Hepatocyte (in vitro differentiated cells): Measurements from ENCODE around the gene ZNF593. TPM values are rescaled to one million over a fixed set of nuclear protein-coding genes. Genes with fewer than 3 reads are reported as not detected.

Experiments used
- DNase-seq: peaks from one replicate; pipeline ENCODE4 v3.0.0-alpha.2; 2016; ENCODE audit warnings: low spot score
- H2AFZ ChIP-seq: fragments of 200-600 bp; sonication (generic); 2 replicates; pipeline ENCODE4 v1.6.0; 2016; ENCODE audit warnings: antibody characterized with exemption, mild to moderate bottlenecking
- H3K27ac ChIP-seq: fragments of 200-600 bp; sonication (generic); 2 replicates; pipeline ENCODE4 v1.5.1; 2016; ENCODE audit warnings: mild to moderate bottlenecking
- H3K27me3 ChIP-seq: fragments of 200-600 bp; sonication (generic); 2 replicates; pipeline ENCODE4 v1.6.1; 2016
- H3K36me3 ChIP-seq: fragments of 200-600 bp; sonication (generic); replicated peaks from 2 replicates; pipeline ENCODE4 v1.5.1; 2016; ENCODE audit warnings: low read depth; ENCODE audit not compliant: insufficient read depth
- H3K4me1 ChIP-seq: fragments of 200-600 bp; sonication (generic); 2 replicates; pipeline ENCODE4 v1.5.1; 2016; ENCODE audit warnings: mild to moderate bottlenecking, moderate library complexity; ENCODE audit not compliant: insufficient read depth
- H3K4me2 ChIP-seq: fragments of 200-600 bp; sonication (generic); 2 replicates; pipeline ENCODE4 v1.6.0; 2016
- H3K4me3 ChIP-seq: fragments of 200-600 bp; sonication (generic); 2 replicates; pipeline ENCODE4 v1.5.1; 2016; ENCODE audit warnings: mild to moderate bottlenecking
- H3K79me2 ChIP-seq: fragments of 200-600 bp; sonication (generic); 2 replicates; pipeline ENCODE4 v1.6.0; 2017; ENCODE audit warnings: mild to moderate bottlenecking
- H3K9me2 ChIP-seq: fragments of 200-600 bp; sonication (generic); replicated peaks from 2 replicates; pipeline ENCODE4 v1.6.0; 2017; ENCODE audit warnings: mild to moderate bottlenecking; ENCODE audit not compliant: insufficient read depth
- H3K9me3 ChIP-seq: fragments of 200-600 bp; sonication (generic); 2 replicates; pipeline ENCODE4 v1.5.1; 2016; ENCODE audit warnings: low read depth, mild to moderate bottlenecking
- H4K20me1 ChIP-seq: fragments of 200-600 bp; sonication (generic); 2 replicates; pipeline ENCODE4 v1.6.0; 2016; ENCODE audit warnings: mild to moderate bottlenecking; ENCODE audit not compliant: insufficient read depth, poor library complexity, severe bottlenecking
- CTCF ChIP-seq: fragments of 200-600 bp; sonication (generic); IDR thresholded peaks from 2 replicates; pipeline ENCODE4 v1.5.1; 2016; ENCODE audit warnings: antibody characterized with exemption, mild to moderate bottlenecking; ENCODE audit not compliant: poor library complexity
- EZH2 ChIP-seq: fragments of 200-600 bp; sonication (generic); IDR thresholded peaks from 2 replicates; pipeline ENCODE4 v1.6.1; 2016; ENCODE audit warnings: antibody characterized with exemption, mild to moderate bottlenecking, borderline replicate concordance
- EZH2phosphoT487 ChIP-seq: fragments of 200-600 bp; sonication (generic); IDR thresholded peaks from one replicate; pipeline ENCODE4 v1.6.1; 2018; ENCODE audit warnings: antibody characterized with exemption, mild to moderate bottlenecking, low read depth, moderate library complexity; ENCODE audit not compliant: unreplicated experiment, severe bottlenecking
- WGBS: methylation state at CpG from one replicate; pipeline ENCODE4 v1.1.6; 2016; ENCODE audit warnings: low lambda C conversion rate; ENCODE audit errors: missing lambda C conversion rate; 5-methylcytosine and 5-hydroxymethylcytosine counted together
- polyA plus RNA-seq: library from polyadenylated mRNA; unstranded; fragments of >200 nt; fragmentation: Nextera tagmentation; extraction: Ambion mirVana; gene quantifications from 2 replicates; pipeline ENCODE4 v1.2.1, GENCODE V29; 2016
- total RNA-seq: library from RNA; depleted of rRNA; stranded (reverse); fragments of >200 nt; gene quantifications from 2 replicates; pipeline ENCODE4 v1.2.3, GENCODE V29; 2014

ZNF593 gene
- total and polyA plus RNA-seq, 2 experiments from 2014 or later: 20.5 to 69.1 TPM

DNA sequence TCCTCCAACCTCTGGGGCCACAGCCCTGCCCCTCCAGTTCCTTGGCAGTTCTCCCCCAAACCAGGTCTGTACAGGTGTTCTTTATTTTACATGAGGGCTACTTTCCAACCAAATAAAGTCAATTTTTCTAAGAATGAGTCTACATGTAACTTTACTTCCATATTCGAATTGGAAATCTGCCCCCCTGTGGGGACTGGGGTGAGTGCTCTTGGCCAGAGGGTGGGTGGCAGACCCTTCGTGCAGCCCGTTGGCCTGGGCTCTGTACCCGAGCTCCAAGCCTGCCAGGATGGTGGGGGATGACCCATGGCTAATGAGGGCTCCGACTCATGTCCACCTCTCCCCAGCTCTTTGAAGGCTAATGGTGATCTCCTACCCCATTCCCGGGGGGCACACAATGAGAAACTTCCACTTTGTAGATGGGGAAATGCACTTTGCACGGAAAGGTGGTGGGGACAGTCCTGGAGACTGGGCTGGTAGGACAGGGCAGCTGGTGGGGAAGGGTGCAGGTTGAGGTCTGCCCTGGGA is 20.1 kb downstream of the ZNF593 start:
- Histone ChIP-seq H3K4me1 (no peaks in the 10 kb centered on the region), H3K36me3 (no peaks in the 10 kb centered on the region), H3K4me2 (no peak overlapping the region), H3K4me3 (no peak overlapping the region), H3K27ac (no peak overlapping the region), H3K9me2 (no peaks in the 10 kb centered on the region), H3K79me2 (no peaks in the 10 kb centered on the region), H3K9me3 (no peaks in the 10 kb centered on the region), H4K20me1 (no peaks in the 10 kb centered on the region), H3K27me3 (no peaks in the 10 kb centered on the region), H2AFZ (no peak overlapping the region)
- DNase-seq: no peak
- TF ChIP-seq EZH2 (no peak), CTCF (no peak), EZH2phosphoT487 (no peak)
- 85% methylated on average over 7 of the region's 7 CpGs for WGBS

GRCh38 chr1:26190373-26190987 is 20.8 kb downstream of the ZNF593 start, which contains the start of gene CATSPER4:
CATSPER4 (plus strand) TSS chr1:26190602; CDS start chr1:26190628, 26 bp downstream.
- Histone ChIP-seq H3K27ac (no peak within 1 kb of the TSS), H3K79me2 (no peaks in the 10 kb centered on the region), H3K4me1 (no peaks in the 10 kb centered on the region), H3K4me2 (no peak within 1 kb of the TSS), H3K9me2 (no peaks in the 10 kb centered on the region), H4K20me1 (no peaks in the 10 kb centered on the region), H3K9me3 (no peaks in the 10 kb centered on the region), H3K27me3 (no peaks in the 10 kb centered on the region), H3K4me3 (no peak within 1 kb of the TSS), H2AFZ (no peak within 1 kb of the TSS), H3K36me3 (no peaks in the 10 kb centered on the region)
- 53% methylated on average over 15 of the region's 16 CpGs for WGBS
- TF ChIP-seq CTCF (peak; percentile 41), EZH2 (no peak), EZH2phosphoT487 (no peak)
- peak; percentile 53 for DNase-seq

- Histone ChIP-seq H3K36me3 (no peaks in the 10 kb centered on the region), H4K20me1 (no peaks in the 10 kb centered on the region), H3K4me1 (no peaks in the 10 kb centered on the region), H2AFZ (no peak overlapping the region), H3K79me2 (no peaks in the 10 kb centered on the region), H3K9me2 (no peaks in the 10 kb centered on the region), H3K4me3 (no peak overlapping the region), H3K4me2 (no peak overlapping the region), H3K27me3 (no peaks in the 10 kb centered on the region), H3K27ac (no peak overlapping the region), H3K9me3 (no peaks in the 10 kb centered on the region)
- TF ChIP-seq CTCF (no peak), EZH2 (no peak), EZH2phosphoT487 (no peak)
- 76% methylated on average over 3 of the region's 3 CpGs for WGBS
- DNase-seq: no peak
Observed at GRCh38 chr1:26191739-26192138, 22.0 kb downstream of the ZNF593 start.
